Cardiac muscle cell (in vitro differentiated cells and primary cell): ENCODE measurements around the gene PHTF2. TPM values are rescaled to one million over a fixed set of nuclear protein-coding genes. Genes with fewer than 3 reads are reported as not detected.

Experiments used
- DNase-seq, 2 donors: peaks; one replicate each; pipeline versions ENCODE4 v3.0.0 to v3.0.0-alpha.2; 2010 to 2017; ENCODE audit warnings: low read depth in 1 of 2, low spot score in 1 of 2
- H3K27ac ChIP-seq: fragments of 200-600 bp; sonication (generic); 2 replicates; pipeline ENCODE4 v1.5.1; 2016
- H3K27me3 ChIP-seq: fragments of 200-600 bp; sonication (generic); 2 replicates; pipeline ENCODE4 v1.6.0; 2016; ENCODE audit warnings: control low read depth
- H3K36me3 ChIP-seq: fragments of 200-600 bp; sonication (generic); 2 replicates; pipeline ENCODE4 v1.5.1; 2016; ENCODE audit warnings: control low read depth
- H3K4me1 ChIP-seq: fragments of 200-600 bp; sonication (generic); 2 replicates; pipeline ENCODE4 v1.8.1; 2017; ENCODE audit warnings: low read depth, mild to moderate bottlenecking, mixed run types
- H3K4me3 ChIP-seq: fragments of 200-600 bp; sonication (generic); 2 replicates; pipeline ENCODE4 v1.5.1; 2016; ENCODE audit warnings: mild to moderate bottlenecking
- H3K9me3 ChIP-seq: fragments of 200-600 bp; sonication (generic); 2 replicates; pipeline ENCODE4 v1.5.1; 2017; ENCODE audit warnings: low read depth, mild to moderate bottlenecking, control low read depth
- polyA plus RNA-seq: library from polyadenylated mRNA; unstranded; fragments of >200 nt; fragmentation: Nextera tagmentation; extraction: Ambion mirVana; gene quantifications from 2 replicates; pipeline ENCODE4 v1.2.1, GENCODE V29; 2016
- total RNA-seq: library from RNA; depleted of rRNA; stranded (reverse); fragments of >200 nt; gene quantifications from 2 replicates; pipeline ENCODE4 v1.2.3, GENCODE V29; 2016
- TF ChIP-seq, protein P1 (sequence below): IDR thresholded peaks from 2 replicates; pipeline ENCODE4 v1.5.1; 2012; ENCODE audit warnings: low read depth, mild to moderate bottlenecking, low read length

Gene PHTF2
- total and polyA plus RNA-seq, 2 experiments from 2014 or later, result 28.4 to 36.6 TPM

DNA sequence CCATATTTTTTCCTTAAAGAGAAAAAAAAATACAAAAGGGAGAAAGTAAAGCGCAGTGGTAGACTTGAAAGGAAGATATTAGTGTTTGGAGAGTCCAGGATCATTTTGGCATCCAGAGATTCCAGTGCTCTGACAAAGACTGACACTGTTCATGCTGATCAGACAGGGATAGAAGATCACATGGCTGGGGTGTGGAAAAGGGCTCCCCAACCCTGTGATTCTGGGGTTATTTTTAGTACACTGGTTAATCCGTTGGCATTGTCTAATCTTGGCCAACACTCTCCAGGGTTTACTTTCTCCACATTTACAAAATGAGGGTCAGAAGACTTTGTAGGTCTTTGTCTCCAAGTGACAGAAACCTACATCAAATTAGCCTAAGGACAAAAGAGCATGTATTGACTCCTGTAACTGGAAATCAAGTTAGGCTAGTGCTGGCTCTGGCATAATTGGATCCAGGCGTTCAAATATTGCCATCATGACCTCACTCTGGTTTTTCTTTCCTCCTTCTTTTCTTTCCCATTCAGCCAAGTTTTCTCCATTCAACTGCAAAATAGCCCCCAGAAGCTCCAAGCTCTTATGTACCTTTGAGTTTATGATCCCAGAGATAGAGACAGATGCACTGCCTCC is 181.6 kb downstream of the PHTF2 start:
- H3K27me3 ChIP-seq, result no peaks in the 10 kb centered on the region
- H3K9me3 ChIP-seq, result no peaks in the 10 kb centered on the region
- H3K36me3 ChIP-seq, result no peaks in the 10 kb centered on the region
- H3K4me1 ChIP-seq, result no peaks in the 10 kb centered on the region
- no peak overlapping the region for H3K4me3 ChIP-seq
- TF ChIP-seq, protein P1, sequence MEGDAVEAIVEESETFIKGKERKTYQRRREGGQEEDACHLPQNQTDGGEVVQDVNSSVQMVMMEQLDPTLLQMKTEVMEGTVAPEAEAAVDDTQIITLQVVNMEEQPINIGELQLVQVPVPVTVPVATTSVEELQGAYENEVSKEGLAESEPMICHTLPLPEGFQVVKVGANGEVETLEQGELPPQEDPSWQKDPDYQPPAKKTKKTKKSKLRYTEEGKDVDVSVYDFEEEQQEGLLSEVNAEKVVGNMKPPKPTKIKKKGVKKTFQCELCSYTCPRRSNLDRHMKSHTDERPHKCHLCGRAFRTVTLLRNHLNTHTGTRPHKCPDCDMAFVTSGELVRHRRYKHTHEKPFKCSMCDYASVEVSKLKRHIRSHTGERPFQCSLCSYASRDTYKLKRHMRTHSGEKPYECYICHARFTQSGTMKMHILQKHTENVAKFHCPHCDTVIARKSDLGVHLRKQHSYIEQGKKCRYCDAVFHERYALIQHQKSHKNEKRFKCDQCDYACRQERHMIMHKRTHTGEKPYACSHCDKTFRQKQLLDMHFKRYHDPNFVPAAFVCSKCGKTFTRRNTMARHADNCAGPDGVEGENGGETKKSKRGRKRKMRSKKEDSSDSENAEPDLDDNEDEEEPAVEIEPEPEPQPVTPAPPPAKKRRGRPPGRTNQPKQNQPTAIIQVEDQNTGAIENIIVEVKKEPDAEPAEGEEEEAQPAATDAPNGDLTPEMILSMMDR, result no peak
- H3K27ac ChIP-seq, result no peak overlapping the region
- DNase-seq, result no peak

DNA sequence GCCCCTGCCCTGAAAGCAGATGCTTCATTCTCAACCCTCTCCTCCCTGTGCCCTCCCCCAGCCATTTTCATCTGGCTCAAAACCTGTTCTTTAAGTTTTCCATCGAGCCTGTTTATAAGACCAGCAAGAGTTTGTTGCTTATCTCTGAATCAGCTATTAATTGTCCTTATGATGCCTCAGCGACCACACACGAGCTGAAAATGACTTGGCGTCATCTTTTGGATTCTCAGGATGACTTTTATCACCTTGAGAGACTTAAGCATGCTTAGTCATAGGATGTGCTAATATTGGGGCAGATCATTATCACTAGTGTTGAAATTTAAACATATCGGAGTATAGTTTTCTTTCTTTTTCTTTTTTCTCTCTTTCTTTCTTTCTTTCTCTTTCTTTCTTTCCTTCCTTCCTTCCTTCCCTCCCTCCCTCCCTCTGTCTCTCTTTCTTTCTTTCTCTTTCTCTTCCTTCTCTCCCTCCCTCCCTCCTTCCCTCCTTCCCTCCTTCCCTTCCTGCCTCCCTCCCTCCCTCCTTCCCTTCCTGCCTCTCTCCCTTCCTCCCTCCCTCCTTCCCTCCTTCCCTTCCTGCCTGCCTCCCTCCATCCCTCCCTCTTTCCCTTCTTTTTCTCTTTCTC is 184.5 kb downstream of the PHTF2 start:
- peak in 1 of 2 donors; percentile 6 for DNase-seq
- Histone ChIP-seq H3K4me1 (no peaks in the 10 kb centered on the region), H3K36me3 (no peaks in the 10 kb centered on the region), H3K27ac (no peak overlapping the region), H3K27me3 (no peaks in the 10 kb centered on the region), H3K4me3 (no peak overlapping the region), H3K9me3 (no peaks in the 10 kb centered on the region)
- TF ChIP-seq, protein P1, result no peak

DNA sequence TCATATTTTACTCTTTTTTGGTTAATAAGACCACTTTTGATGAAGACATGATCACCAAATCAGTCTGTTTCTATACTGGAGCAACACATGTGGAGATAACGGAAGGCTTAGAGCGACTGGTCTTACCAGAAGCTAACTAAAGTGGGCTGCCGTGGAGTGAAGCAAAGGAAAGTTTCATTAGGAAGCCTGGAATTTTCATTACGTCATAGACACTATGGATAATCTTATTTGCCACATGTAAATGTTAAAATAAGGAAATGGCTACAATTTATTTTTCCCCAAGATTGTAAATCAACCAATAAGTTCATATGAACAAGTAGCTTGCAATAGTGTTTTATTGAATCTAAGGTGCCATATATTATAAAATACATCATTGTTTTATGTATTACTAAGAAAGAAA is 185.4 kb downstream of the PHTF2 start:
- no peak overlapping the region for H3K27ac ChIP-seq
- H3K27me3 ChIP-seq, result no peaks in the 10 kb centered on the region
- TF ChIP-seq, protein P1, result no peak
- H3K36me3 ChIP-seq, result no peaks in the 10 kb centered on the region
- H3K4me1 ChIP-seq, result no peaks in the 10 kb centered on the region
- H3K4me3 ChIP-seq, result no peak overlapping the region
- no peaks in the 10 kb centered on the region for H3K9me3 ChIP-seq
- no peak for DNase-seq

DNA sequence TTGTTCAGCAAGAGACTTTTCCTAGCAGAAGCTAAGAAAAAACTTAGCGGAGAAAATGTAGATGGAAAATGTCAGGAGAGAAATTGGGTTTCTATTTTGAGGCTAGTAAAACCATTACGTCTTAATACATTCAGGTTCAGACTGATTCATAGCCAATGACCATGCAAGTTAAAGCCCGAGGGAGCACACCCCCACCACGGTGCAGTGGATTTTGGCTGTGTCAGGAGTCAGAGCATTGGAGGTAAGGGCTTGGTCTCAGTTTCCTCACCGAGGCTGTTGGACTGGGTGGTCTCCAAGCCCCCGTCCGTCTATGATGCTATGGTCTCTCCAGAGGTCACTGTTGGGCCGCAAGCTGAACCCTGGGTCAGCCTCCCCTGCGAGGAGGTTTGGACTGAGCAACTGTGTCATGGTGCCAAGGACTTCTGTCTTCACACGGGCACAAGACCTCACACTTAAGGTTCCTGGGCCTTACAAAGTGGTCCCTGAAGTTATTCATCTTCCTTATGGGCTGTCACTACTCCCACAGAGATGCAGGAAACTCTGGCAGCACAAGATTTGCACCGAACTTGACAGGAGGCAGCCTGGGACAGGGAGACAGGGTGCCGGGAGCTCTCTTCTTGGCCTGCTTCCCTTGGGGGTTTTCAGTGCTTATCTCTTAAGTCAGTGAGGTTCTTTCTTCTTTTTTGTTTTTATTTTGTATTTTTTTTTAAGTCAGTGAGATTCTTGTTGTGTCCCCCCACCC is 186.8 kb downstream of the PHTF2 start:
- Histone ChIP-seq H3K4me1 (no peaks in the 10 kb centered on the region), H3K9me3 (no peaks in the 10 kb centered on the region), H3K27me3 (no peaks in the 10 kb centered on the region), H3K36me3 (no peaks in the 10 kb centered on the region), H3K27ac (no peak overlapping the region), H3K4me3 (no peak overlapping the region)
- DNase-seq, result peak in 1 of 2 donors; percentile 38
- TF ChIP-seq, protein P1, result no peak

DNA sequence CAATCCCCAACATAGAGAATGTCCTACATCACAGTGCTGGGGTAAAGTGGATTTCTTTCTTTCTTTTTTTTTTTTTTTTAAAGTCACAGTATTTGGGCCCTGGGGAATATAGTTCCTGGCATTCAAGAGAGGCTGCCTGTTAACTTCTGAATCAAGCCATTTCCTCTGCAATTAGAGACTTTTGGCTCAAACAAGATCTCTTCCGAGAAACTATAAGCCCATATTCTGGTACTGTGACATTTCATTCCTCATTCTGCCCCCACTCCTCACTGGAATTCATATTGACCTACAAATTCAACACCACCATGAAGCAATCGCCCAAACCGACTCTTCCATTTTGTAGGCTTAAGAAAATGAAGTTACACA is 187.4 kb downstream of the PHTF2 start:
- Histone ChIP-seq H3K27ac (no peak overlapping the region), H3K4me3 (no peak overlapping the region), H3K27me3 (no peaks in the 10 kb centered on the region), H3K9me3 (no peaks in the 10 kb centered on the region), H3K4me1 (no peaks in the 10 kb centered on the region), H3K36me3 (no peaks in the 10 kb centered on the region)
- peak in 1 of 2 donors; percentile 81 for DNase-seq
- TF ChIP-seq, protein P1, result no peak
